NCI-H2227 (cell line): ENCODE data around the gene OPALIN.

Experiments used
- DNase-seq: peaks from one replicate; lab custom pipeline; 2025; ENCODE audit not compliant: unreplicated experiment; lab: John Stamatoyannopoulos, UW

The OPALIN gene, protein sequence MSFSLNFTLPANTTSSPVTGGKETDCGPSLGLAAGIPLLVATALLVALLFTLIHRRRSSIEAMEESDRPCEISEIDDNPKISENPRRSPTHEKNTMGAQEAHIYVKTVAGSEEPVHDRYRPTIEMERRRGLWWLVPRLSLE

DNA sequence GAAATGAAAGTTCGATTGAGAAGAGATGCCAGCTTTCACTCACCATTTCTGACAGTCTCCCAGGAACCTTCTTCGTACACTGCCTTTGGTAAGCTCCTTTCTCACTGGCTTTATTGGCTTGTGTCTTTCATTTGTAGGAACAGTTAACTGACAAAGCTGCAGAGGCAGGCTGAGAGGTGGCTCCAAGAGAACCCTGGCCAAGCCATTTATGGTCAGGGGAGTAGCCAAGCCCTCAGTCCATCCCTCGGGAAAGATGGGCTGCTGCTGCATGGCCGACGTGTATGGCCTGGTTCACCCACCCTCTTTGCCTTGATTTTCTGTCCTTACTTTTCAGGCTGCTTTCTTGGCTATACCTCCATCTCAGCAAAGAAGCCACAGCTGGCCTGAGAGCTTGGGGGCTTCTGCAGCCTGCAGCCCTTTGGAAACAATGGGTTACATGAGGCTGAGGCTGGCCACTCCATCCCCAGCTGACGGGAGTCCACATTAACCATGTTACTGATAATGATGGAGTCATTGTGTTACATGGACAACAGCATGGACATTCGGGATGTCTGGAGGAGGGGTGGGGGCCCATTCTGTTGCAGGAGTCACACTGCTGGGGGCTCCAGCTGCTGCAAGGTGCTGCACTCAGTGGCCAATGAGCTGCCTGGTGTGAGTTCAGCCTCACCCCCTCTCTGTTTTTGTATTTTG lies at the start of gene OPALIN:
OPALIN (minus strand) TSS at position 152 of the 690 bp plus-strand sequence; CDS start at position 46, 106 bp downstream.
- DNase-seq: no peak

DNA sequence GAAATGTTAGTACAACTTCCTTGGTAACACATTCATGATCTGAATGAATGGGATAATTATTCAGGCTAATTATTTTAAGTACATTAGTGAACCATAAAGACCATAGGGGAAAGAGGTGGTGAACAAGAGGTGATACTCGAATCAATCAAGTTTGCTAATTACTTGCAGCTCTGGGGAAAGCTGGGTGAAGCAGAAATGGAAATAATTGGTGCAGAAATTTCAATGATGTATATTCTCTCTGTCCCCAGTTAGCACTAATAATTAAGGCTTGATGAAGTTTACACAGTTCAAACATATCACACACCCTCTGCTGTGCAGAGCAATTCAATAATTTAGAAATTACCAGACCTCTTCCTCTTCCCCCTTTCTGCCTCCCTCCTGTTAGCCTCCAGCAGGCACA lies 49.4 kb upstream of the OPALIN start:
- DNase-seq: no peak

DNA sequence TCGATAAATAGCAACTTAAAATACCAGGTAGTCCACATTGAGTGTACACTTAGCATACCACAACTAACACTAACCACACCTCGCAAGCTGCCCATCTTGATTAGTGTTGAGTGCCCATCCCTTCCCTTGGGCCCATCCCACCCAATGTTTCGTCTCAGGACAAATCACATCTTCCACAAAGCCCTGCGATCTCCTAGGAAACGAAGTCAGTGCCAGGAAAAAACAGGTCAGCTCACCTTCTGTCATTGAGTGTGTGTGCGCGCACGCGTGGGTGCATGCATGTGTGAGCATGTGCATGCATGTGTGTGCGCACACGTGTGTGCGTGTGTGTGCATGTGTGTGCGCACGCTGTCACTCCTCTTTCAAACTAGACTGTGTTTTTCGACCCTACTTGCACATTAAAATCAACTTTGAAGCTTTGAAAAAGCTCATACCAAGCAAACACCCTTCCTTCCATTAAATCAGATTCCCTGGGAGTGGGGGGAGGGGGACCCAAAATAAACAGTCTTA lies 48.8 kb upstream of the OPALIN start:
- DNase-seq: no peak

DNA sequence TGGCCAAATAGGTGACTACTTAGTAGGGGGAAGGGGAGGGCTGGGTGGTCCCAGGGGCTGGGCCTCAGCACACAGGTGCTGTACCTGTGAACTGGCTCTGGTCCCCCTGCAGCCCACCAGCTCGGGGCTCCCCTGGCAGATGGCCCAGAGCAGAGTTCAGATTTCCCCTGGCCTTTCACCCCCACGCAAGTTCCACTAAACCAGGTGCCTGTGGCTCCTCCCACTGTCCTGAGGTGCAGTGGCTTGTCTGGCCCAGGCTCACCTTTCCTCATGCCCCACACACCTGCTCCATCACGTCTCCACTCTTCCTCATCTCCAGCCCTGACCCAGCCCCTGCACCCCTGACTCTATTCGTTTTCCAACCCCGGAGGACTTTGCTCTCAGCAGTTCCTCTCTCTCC lies 47.3 kb upstream of the OPALIN start:
- no peak for DNase-seq

DNA sequence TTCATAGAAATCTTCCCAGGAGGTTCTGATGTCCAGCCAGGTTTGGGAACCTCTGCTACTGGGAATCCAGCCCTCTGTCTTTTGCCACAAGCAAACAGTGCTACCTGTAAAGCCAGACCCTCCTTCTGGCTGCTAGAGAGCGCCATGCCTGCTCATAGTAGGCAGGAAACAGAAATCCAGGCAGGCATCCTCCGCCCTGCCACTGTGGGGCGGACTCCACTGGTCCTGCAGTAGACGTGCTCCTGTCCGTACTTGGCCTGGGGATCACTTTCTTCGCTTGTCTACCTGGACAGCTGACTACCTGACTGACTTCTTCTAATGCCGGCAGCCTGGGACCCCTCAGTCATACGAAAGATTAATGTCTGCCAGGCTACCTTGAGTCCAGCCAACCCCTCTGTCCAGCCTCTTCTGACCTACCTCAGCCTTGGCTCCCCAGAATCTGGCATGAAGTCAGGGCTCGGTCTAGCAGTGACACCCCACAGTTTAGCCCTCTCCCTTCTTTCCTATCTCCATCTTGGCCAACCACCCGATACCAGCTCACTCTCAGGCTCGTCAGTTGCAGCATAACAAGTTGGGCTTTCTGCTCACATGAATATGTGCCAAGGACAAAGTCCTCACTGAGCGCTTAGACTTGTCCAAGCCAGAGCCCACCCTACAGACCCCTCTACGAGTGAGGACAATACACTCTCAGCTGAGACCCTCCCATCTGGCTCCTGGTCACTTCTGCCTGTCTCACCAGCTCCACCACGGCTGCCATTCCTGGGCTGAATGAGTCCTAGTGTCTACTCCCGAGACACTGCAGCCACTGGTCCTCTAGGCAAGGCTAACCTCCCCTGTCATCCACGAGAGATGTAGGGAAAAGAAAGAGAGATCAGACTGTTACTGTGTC lies 43.9 kb upstream of the OPALIN start:
- DNase-seq: no peak

DNA sequence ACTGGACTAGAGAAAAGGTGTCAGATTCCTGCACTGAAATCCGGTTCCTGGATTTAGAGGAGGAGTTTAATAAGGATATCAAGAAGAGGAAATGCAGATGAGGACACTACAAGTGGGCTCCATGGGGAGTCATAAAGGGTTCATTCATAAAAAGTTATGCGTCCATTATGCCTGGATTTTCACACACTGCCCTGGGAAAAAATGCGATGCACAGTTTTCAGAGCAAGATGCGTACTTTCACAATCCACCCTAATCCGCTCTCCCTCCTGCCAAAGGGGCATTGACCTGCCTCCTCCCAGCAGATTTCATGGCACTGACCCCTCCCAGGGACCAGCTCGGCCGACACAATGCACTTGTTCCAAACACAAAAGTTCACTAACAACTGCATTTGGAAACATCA lies 42.2 kb upstream of the OPALIN start:
- no peak for DNase-seq

DNA sequence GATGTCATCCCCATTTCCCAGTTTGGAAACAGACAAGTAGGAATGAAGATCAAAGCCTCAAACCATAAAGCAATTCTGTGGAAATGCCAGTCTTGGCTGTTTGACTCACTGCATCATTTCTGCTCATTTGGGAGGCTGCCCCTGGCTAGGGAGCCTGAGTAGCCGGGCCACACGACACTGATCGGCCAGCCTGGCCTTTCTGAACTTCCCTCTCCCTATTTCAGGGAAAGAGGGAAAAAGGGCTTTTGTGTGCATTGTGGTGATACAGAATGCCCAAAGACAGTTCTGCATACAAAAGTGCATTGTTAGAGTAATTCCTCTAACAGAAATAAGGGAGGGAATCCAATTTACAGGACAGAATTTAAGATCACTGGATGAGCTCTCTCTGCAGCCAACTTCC lies 41.7 kb upstream of the OPALIN start:
- no peak for DNase-seq

DNA sequence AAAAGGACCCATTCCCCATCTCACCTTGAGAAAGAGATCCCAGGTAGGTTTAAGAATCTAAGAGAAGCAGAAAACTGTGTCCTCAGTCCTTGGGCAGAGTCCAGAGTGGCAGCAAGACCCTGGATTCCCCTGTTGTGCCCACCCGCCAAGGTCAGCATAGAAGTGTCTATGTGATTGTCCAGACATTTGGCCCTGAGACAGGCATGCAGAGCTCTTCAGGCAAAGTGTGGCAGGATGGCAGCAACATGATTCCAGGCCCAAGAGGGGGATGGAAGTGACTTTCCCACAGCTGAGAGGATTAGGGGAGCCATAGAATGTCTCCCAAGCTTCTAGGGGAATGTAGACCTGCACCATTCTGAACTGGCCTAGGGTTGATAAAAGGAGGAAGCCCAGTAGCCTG lies 39.1 kb upstream of the OPALIN start:
- DNase-seq: no peak

DNA sequence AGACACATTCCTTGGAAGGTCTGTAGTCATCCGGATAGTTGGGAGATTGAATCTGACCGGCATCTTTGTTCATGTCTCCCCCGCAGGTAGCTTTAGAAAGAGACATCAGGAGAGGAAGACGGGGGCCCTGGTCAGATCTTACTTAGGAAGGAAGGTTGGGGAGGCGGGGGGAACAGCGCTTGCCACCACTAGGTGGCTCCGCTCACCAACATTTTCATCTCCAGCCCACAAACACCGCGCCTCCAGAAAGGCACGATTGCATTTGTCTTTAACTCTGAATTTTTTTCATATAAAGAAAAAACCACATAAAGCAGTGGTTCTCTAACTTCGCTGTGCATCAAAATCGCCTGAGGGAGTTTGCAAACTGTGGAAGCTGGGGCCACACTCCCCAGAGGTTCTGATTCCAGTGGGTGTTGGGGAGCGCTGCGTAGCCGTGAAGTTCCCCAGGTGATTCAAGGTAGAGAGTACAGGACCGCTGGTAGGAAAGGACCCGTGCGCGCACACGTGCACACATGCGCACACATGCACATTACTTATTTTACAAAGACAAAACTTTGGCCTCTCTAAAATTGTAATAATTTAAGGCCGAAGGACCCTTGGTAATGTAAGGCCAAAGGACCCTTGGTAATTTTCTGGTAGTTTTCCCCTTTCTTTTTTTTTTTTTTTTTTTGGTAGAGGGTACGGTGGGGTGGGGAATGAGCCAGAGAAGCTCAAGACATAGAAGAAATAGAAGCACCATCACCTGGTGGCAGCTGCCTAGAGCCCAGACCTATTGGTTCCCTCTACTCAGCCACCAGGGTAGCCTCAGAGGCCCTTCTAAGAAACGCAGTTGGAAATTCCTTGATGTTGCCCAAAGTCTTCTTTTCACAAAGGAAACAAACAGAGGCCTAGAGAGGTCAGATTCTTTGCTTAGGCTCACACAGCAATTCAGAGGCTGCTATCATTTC lies 37.4 kb upstream of the OPALIN start:
- DNase-seq: peak; percentile 61

DNA sequence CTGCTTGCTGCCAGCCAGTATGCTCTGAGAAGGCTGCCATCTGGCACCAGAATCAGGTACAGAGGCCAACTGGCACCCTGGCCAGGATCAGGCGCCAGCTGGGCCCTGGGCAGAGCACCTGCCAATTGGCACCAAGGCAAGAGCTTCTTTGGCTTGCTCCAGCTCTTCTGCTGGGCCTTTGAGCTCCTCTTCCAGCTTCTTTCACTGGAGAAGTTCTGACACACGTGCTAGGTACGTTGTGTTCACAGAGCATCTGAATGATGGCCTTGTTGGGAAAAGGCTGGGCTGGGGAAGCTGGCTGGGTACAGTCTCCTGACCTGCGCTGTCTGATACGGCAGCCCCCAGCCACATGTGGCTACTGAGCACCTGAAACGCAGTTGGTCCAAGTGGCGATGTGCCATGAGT lies 31.7 kb upstream of the OPALIN start:
- no peak for DNase-seq

DNA sequence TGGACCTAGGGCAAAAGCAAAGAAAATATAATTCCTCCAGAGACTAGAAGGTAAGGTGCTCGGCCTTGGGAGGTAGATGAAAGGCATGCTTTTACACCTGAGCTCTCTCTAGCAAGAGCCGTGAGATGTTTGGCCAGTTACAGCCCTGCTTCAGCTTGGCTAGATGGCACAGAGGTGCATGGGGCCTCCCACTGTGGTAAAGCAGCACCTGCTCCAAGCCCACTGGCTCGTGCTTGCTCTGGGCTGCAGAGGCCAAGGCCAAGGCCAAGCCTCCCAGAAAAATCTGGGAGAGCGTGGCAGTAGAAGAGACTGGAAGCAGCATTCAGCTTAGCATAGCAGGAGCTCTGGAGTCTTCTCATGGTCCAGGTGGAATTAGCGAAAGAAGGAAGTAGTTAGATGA lies 31.0 kb upstream of the OPALIN start:
- no peak for DNase-seq

DNA sequence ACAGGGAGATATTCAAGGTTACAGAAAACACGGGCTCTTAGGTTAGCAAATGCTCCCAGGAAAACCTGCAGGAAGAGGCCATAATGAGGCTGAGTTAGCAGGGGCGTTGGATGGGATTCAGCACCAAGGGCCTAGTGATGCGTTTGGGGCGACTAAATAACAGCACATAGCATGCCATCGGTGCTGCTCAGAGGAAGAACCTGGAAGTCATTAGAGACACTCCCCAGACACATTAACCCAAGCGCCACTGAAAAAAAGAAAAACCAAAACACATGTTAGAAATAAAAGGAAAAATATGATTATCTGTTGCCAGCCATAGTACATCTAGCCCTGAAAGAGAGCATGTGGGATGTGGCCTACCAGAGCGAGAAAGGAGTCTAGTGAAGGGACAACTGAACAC lies 28.8 kb upstream of the OPALIN start:
- DNase-seq: no peak

DNA sequence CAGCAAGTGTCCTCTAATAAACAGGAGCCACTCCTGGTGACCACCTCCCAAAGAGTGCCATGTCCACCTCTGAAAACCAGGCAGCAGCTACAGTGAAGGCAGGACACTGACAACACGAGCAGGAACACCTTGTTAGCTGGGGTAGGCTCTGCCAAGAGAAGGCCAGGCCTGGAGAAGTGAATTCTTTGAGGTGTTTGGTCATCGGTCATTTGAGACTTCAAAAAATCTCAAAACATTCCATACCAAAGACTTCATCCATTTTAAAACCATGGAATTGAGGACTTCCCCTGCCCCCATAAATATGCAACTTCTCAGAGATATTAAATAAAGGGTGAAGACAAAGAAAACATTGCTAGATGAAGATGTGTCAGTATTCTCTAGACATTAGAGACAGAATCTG lies 28.4 kb upstream of the OPALIN start:
- no peak for DNase-seq

DNA sequence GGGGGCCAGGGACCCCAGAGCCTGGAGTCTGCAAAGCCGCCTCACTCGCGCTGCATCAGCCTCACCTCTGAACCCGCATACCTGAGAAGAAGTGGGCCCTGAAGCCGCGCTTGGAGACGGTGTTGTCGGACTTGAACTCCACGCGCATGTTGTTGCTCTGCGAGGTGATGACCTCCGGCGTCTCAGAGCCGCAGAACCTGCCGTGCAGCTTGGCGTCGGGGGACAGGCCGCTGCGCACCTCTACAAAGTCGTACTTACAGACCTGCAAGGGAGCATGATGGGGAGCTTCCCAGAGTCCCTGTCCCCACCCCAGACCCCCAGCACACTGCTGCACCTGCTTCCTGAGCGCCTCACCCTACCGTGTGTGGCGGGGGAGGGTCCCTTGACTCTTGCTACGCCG lies 25.7 kb upstream of the OPALIN start:
- DNase-seq: no peak

DNA sequence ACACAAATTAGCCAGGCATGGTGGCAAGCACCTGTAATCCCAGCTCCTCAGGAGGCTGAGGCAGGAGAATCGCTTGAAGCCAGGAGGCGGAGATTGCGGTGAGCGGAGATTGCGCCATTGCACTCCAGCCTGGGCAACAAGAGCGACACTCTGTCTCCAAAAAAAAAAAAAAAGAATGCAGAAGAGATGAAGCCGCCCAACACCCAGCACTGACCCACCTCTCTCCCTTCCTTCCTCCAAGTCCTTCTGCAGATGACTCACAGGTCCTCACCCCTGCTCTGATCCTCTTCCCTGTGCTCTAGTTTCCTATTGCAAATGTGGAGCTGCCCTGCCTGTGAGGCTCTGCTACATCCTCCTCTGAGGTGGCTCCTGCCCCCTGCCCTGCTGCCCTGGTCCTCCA lies 22.0 kb upstream of the OPALIN start:
- no peak for DNase-seq

DNA sequence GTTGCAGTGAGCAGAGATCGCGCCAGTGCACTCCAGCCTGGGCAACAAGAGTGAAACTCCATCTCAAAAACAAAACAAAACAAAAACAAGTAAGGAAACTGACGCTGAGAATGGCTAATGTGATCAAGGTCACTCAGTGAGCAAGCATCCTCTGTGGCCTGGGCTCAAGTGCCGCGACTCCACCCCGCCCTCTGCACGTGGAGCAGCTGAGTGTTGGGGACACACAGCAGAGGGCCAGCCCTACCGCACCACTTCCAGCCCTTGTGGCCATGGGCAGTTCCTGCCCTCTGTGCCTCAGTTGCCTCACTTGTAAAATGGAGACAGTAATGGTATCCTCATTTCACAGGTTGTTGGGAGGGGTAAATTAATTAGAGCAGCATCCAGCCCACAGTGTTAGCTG lies 21.0 kb upstream of the OPALIN start:
- no peak for DNase-seq

DNA sequence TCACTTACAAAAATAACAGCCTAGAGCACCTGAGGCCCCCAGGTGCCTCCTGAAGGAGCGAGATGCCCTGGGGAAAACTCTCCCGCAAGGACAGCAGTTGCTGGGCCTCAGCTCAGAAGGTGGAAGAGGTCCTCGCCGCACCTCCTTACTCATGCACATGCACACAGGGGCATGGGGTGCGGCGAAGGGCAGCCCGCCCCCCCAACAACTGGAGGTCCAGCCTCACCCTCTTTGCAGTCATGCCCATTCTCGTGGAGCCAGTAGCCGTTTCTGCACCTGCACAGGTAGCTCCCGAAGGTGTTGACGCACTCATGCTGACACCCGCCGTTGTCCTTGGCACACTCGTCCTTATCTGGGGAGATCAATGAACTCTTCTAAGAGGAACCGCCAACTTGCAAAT lies 19.9 kb upstream of the OPALIN start:
- DNase-seq: no peak

DNA sequence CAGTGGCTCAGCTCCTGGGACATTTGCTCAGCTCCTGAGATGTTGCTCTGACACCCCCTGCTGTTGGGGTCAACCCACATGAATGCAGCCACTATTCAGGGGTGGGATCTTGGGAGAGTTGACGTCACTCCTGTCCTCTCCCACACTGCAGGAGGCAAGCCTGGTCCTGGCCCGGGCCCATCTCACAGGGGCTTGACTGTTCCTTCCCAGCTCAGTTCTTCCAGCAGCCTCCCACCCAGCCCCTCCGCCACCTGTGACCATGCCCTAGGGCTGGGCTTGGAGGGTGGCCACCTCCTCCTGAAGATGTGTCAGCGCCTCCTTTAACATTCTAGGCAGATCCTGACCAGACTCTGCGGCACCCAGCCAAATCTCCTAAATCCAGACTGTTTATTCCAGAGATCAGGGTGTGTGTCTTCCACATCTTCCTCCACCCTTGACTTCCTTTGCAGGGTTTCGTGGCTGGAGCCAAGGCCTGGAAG lies 19.1 kb upstream of the OPALIN start:
- peak; percentile 2 for DNase-seq

DNA sequence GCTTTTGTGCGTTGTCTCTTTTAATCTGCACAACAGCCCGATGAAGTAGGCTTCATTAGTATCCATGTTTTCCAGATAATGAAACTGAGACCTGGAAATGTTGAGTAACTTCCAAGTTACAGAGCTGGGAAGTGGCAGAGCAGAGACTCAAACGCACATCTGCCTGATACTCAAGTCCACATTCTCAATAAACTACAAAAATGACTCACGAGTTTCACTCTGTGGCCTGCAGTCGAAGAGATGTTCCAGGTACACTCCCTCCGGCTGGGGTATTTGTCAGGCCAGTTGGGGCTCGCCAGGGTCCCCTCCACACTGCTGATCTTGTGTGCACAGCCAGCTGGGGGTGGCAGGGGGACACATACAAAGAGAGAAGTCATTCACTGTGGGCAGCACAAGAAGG lies 17.7 kb upstream of the OPALIN start:
- DNase-seq: no peak

DNA sequence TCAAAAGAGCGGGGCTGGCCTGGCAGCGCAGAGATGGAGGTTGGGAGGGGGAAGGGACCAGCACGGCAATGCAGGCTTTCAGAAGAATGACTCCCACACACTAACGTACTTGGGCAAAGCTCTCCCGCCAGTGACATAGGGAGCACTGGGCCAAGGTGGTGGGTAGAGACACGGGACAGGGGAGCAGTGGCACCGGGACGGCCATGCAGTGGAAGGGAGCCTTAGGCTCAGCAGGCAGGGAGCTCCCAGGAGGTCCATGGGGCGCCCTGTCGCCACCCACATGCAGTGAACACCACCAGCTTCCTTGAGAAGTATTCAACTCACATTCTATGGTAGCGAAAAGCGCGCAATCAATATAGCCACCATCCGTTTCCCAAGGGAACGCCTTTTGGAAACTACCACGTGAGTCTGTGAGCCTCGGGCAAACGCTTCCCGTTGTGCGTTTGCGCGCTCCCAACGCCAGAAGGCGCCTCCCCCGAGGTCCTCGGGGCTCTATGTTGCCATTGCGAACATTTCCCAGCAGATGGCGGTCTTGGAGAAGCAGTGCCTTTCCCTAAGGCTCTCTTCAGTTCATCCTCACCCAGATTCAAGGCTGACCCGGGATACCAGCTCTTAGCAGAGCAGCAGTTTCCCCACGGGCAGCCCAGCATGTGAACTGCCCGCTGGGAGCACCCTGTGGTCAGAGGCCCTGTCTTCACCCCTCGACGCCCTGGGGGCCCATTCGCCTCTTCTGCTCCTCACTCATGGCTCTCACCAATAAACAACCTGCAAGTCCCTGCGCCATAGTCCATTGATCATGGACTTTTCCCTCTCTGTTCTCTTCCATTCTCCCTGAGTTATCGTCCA lies 16.4 kb upstream of the OPALIN start:
- peak; percentile 91 for DNase-seq
